HG02588 (cell line): ENCODE data around the gene EPN1.
"Not testable (repeated sequence)": the region's sequence is repeated elsewhere in the genome, so short reads cannot be mapped to it uniquely, and the experiment has no call there.

Experiments used
- ATAC-seq: cut with Tn5 transposase; IDR thresholded peaks from one replicate; pipeline ENCODE4 v1.9.1; 2021; ENCODE audit warnings: mild to moderate bottlenecking, moderate library complexity; ENCODE audit not compliant: unreplicated experiment

EPN1 gene

GRCh38 chr19:55717879-55718711 lies 43.1 kb downstream of the EPN1 start:
- not testable (repeated sequence) for ATAC-seq

- no peak for ATAC-seq
Measured at GRCh38 chr19:55720214-55720746, 45.3 kb downstream of the EPN1 start.

- no peak for ATAC-seq
Measured at GRCh38 chr19:55720801-55721200, 45.8 kb downstream of the EPN1 start.

- ATAC-seq = no peak
Measured at GRCh38 chr19:55723491-55723890, 48.5 kb downstream of the EPN1 start.

- ATAC-seq = not testable (repeated sequence)
Measured at GRCh38 chr19:55730378-55730777, 55.4 kb downstream of the EPN1 start.

- no peak for ATAC-seq
Measured at GRCh38 chr19:55738302-55738701, 63.3 kb downstream of the EPN1 start, which contains the start of gene NLRP9. Gene NLRP9 (minus strand): TSS chr19:55738402. CDS start chr19:55738374, 28 bp downstream.

- ATAC-seq = no peak
Measured at GRCh38 chr19:55750715-55751114, 75.7 kb downstream of the EPN1 start.

- no peak for ATAC-seq
Measured at GRCh38 chr19:55753401-55753800, 78.4 kb downstream of the EPN1 start.

GRCh38 chr19:55756808-55757207 lies 81.8 kb downstream of the EPN1 start:
- not testable (repeated sequence) for ATAC-seq

GRCh38 chr19:55758797-55759196 lies 83.8 kb downstream of the EPN1 start, which contains the start of gene RFPL4A:
Gene RFPL4A (plus strand): TSS chr19:55759097. CDS start chr19:55761801, 2,704 bp downstream.
- ATAC-seq = not testable (repeated sequence)
